ENCODE data around the gene MTMR3. TPM values are rescaled to one million over a fixed set of nuclear protein-coding genes. Genes with fewer than 3 reads are reported as not detected.

MTMR3 gene
- total RNA-seq, 1 donor from 2014 or later, result 36.9 TPM

DNA sequence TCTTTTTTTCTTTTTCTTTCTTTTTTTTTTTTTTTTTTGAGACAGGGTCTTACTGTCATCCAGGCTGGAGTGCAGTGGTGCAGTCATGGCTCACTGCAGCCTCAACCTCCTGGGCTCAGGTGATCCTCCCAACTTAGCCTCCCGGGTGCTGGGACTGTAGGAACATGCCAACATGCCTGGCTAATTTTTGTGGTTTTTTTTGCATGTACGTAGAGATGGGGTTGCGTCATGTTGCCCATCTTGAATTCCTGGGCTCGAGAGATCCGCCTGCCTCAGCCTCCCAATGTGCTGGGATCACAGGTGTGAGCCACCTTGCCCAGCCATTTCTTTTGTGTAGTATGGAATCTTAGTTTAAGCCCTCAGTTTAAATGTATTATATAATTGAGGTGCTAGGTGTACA lies 20.4 kb downstream of the MTMR3 start:
- H3K9me3 Mint-ChIP-seq (ENCODE audit: low read depth), result no peaks in the 10 kb centered on the region
- H3K4me3 Mint-ChIP-seq (ENCODE audit: unreplicated experiment), result no peak overlapping the region

GRCh38 chr22:29904020-29904419 lies 21.0 kb downstream of the MTMR3 start:
- DNase-seq (ENCODE audit: low spot score), result no peak
- no peaks in the 10 kb centered on the region for H3K27me3 Mint-ChIP-seq (ENCODE audit: low read depth)
- H3K4me1 Mint-ChIP-seq (ENCODE audit: low read depth), result peaks cover 32% of the 10 kb centered on the region
- no peaks in the 10 kb centered on the region for H3K36me3 Mint-ChIP-seq (ENCODE audit: low read depth)
- no peak overlapping the region for H3K4me3 Mint-ChIP-seq (ENCODE audit: unreplicated experiment)
- TF ChIP-seq, protein P1, sequence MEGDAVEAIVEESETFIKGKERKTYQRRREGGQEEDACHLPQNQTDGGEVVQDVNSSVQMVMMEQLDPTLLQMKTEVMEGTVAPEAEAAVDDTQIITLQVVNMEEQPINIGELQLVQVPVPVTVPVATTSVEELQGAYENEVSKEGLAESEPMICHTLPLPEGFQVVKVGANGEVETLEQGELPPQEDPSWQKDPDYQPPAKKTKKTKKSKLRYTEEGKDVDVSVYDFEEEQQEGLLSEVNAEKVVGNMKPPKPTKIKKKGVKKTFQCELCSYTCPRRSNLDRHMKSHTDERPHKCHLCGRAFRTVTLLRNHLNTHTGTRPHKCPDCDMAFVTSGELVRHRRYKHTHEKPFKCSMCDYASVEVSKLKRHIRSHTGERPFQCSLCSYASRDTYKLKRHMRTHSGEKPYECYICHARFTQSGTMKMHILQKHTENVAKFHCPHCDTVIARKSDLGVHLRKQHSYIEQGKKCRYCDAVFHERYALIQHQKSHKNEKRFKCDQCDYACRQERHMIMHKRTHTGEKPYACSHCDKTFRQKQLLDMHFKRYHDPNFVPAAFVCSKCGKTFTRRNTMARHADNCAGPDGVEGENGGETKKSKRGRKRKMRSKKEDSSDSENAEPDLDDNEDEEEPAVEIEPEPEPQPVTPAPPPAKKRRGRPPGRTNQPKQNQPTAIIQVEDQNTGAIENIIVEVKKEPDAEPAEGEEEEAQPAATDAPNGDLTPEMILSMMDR (IDR thresholded peaks at IDR 0.05), result no peak
- H3K27ac Mint-ChIP-seq (ENCODE audit: unreplicated experiment), result no peak overlapping the region
- H3K9me3 Mint-ChIP-seq (ENCODE audit: low read depth), result no peaks in the 10 kb centered on the region

More for the DNA sequence above, 20.4 kb downstream of the MTMR3 start:
- Mint-ChIP-seq H3K27me3 (ENCODE audit: low read depth) (no peaks in the 10 kb centered on the region), H3K4me1 (ENCODE audit: low read depth) (peaks cover 27% of the 10 kb centered on the region), H3K36me3 (ENCODE audit: low read depth) (no peaks in the 10 kb centered on the region), H3K27ac (ENCODE audit: unreplicated experiment) (no peak overlapping the region)
- TF ChIP-seq, protein P1 (IDR thresholded peaks at IDR 0.05), result no peak
- no peak for DNase-seq (ENCODE audit: low spot score)

DNA sequence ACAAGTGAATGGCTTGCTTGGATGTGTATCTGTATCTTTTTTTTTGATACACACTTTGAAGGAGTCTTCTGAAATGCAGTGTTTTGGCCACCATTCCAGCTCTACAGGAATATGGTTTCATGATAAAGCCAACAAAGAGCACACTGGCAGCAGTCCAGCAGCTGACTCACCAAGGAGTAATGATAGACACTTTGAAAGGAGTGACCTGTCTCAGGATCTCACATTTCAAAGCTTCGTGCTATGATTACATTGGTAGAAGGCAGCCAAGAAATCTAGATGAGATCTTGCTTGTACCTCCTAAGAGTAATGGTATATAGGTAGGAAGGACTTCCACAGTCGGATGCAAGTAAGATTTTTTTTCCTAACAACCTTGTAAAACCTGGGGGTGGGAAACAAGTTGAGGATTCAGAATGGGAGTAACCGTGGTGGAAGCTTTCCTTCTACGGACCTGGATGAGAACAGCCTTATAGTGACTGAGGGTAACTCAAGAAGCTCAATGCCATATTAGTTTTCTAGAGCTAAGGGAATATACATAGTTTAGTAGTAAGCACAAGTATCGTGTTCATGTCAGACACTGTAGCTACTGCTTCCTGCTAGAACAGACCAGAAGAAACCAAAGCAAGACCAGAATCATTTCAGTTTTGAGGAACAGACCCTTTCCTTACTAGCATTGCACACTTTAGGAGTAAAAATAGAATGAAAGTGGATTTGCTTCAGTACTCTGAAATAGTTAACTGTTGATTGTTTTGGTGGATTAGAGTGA lies 25.0 kb downstream of the MTMR3 start:
- H3K9me3 Mint-ChIP-seq (ENCODE audit: low read depth), result no peaks in the 10 kb centered on the region
- no peaks in the 10 kb centered on the region for H3K27me3 Mint-ChIP-seq (ENCODE audit: low read depth)
- peaks cover 49% of the 10 kb centered on the region for H3K4me1 Mint-ChIP-seq (ENCODE audit: low read depth)
- peak overlapping the region; percentile 89 for H3K27ac Mint-ChIP-seq (ENCODE audit: unreplicated experiment)
- no peaks in the 10 kb centered on the region for H3K36me3 Mint-ChIP-seq (ENCODE audit: low read depth)
- no peak for DNase-seq (ENCODE audit: low spot score)
- TF ChIP-seq, protein P1 (IDR thresholded peaks at IDR 0.05), result no peak
- peak overlapping the region; percentile 18 for H3K4me3 Mint-ChIP-seq (ENCODE audit: unreplicated experiment)

DNA sequence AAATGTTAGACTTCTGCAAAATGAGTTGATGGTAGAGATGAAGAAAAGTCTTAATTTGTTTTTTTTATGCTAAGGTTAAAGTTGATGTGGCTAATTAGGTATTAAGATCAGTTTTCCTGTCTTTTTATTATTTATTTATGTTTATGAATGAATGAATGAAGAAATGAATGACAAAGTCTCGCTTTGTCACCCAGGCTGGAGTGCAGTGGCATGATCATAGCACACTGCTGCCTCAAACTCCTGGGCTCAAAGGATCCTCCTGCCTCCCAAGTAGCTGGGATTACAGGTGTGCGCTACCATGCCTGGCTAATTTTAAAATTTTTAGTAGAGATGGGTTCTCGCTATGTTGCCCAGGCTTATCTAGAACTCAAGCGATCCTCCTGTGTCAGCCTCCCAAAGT lies 29.2 kb downstream of the MTMR3 start:
- Mint-ChIP-seq H3K9me3 (ENCODE audit: low read depth) (no peaks in the 10 kb centered on the region), H3K27ac (ENCODE audit: unreplicated experiment) (peak overlapping the region; percentile 56), H3K4me1 (ENCODE audit: low read depth) (peaks cover 83% of the 10 kb centered on the region), H3K36me3 (ENCODE audit: low read depth) (no peaks in the 10 kb centered on the region), H3K4me3 (ENCODE audit: unreplicated experiment) (no peak overlapping the region), H3K27me3 (ENCODE audit: low read depth) (no peaks in the 10 kb centered on the region)
- TF ChIP-seq, protein P1 (IDR thresholded peaks at IDR 0.05), result no peak
- DNase-seq (ENCODE audit: low spot score), result no peak

DNA sequence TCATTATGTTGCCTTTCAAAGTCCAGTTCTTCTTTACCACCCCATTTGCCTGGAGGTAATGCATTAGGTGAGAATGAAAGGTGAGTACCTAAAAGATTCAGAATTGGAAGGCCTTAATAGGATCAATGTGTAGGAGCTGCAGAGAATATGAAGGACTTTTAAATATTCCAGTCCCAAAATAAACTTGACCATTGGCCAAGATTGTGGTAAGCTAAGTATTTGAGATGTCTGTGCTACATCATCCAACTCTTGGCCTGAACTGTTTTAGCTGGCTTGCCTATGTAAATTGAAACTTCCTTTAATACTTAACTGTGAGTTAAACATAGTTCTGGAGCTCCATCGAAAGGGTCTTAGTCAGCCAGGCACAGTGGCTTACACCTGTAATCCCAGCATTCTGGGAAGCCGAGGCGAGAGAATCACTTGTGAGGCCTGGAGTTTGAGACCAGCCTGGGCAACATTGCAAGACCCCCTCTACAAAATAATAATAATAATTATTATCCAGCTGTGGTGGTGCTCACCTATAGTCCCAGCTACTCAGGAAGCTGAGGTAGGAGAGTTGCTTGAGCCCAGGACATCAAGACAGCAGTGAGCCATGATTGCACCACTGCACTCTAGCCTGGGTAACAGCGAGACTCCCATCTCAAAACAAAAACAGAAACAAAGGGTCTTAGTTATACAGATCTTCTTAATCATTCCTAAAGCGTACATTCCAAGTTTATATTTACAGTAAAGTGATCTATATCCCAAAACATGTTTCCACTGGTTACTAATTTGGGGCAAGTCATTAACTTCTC lies 29.8 kb downstream of the MTMR3 start:
- no peak for DNase-seq (ENCODE audit: low spot score)
- no peaks in the 10 kb centered on the region for H3K9me3 Mint-ChIP-seq (ENCODE audit: low read depth)
- H3K36me3 Mint-ChIP-seq (ENCODE audit: low read depth), result no peaks in the 10 kb centered on the region
- no peak overlapping the region for H3K4me3 Mint-ChIP-seq (ENCODE audit: unreplicated experiment)
- TF ChIP-seq, protein P1 (IDR thresholded peaks at IDR 0.05), result no peak
- H3K27ac Mint-ChIP-seq (ENCODE audit: unreplicated experiment), result peak overlapping the region; percentile 89
- peaks cover 80% of the 10 kb centered on the region for H3K4me1 Mint-ChIP-seq (ENCODE audit: low read depth)
- no peaks in the 10 kb centered on the region for H3K27me3 Mint-ChIP-seq (ENCODE audit: low read depth)
